GM19351 (cell line): ENCODE results near the gene ENDOU.

Experiments
- ATAC-seq: cut with Tn5 transposase; IDR thresholded peaks from one replicate; pipeline ENCODE4 v1.9.1; 2021; ENCODE audit warnings: mild to moderate bottlenecking, moderate library complexity; ENCODE audit not compliant: unreplicated experiment

ENDOU gene, protein sequence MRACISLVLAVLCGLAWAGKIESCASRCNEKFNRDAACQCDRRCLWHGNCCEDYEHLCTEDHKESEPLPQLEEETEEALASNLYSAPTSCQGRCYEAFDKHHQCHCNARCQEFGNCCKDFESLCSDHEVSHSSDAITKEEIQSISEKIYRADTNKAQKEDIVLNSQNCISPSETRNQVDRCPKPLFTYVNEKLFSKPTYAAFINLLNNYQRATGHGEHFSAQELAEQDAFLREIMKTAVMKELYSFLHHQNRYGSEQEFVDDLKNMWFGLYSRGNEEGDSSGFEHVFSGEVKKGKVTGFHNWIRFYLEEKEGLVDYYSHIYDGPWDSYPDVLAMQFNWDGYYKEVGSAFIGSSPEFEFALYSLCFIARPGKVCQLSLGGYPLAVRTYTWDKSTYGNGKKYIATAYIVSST

DNA sequence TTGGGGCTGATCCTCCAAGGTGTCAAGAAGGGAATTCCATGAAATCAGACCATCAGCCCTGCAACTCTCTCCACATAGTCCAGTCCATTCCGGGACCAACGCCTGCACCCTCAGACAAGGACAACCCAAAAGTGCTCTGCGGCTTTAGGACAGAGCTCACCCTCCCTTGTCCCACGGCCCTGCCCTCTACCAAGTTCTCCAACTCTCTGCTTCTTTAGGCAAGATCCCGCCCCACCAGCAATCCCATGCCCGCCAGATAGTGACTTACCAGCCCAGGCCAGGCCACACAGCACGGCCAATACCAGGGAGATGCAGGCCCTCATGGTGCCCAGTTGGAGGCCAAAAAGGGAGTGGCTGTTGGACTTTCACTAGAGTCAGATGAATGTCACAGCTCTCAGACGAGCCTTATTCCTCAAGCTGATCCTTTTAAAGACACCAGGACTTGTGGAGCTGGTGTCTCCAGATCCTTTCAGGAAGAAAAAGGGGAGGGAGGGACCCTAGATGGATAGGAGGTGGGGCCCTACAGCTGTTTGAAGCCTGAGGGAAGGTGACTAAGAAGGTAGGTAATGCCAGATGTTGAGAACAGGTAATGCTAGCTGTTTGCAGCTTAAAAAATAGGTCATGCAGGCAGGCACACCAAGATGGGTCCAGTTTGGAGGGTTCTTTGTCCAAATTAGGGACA, at the start of gene ENDOU:
TSS of gene ENDOU (minus strand) at position 400 of the 682 bp plus-strand sequence. CDS start at position 323, 77 bp downstream.
- ATAC-seq = no peak

DNA sequence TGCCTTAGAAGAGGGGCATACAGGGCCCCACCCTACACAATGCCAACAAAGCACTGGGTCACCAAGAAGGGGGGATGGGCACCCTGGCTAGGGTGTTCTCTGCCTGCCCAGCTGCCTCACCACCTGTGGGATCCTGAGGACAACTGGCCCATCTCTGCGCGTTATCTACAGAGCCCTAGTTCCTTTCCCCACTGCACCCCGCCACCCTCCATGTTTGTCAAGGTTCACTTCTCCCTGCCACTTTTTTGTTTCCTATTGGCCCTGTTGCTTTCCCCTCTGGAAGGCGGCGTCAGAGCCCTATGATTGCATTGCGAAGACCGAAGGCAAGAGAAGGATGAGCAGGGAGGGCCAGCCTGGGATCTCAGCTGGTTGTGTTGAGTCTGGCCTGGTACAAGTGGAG, 49.4 kb upstream of the ENDOU start:
- no peak for ATAC-seq

DNA sequence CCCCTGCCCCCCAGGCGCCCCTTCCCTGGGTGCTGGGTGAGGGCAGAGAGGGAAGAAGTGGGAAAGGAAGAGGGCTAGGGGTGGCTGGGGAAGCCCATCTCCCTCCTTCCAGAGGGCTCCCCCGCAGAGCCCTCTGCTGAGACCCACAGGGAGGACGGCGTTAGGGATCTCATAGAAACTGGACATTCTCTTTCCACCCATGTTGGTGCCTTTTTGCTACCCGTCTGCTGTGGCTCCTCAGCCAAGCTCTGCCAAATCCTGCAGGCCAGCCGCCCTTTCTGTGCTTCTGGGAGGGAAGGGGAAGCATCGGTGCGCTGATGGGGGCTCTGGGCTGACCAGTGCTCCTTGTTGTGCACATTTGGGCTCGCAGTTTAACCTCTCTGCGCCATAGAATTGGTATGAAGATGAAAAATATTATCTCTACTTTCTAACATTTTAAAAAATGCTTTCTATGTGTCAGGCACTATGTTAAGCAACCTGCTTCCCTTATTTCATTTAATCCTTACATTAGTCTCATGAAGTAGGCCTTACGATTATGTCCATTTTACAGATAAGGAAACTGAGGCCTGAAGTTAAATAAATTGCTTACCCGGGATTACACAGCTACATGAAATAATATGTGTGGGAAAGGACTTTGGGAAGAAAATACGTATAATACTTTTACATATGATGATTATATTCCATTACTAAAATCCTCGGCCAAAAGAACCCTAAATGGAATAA, 48.7 kb upstream of the ENDOU start:
- ATAC-seq = no peak

DNA sequence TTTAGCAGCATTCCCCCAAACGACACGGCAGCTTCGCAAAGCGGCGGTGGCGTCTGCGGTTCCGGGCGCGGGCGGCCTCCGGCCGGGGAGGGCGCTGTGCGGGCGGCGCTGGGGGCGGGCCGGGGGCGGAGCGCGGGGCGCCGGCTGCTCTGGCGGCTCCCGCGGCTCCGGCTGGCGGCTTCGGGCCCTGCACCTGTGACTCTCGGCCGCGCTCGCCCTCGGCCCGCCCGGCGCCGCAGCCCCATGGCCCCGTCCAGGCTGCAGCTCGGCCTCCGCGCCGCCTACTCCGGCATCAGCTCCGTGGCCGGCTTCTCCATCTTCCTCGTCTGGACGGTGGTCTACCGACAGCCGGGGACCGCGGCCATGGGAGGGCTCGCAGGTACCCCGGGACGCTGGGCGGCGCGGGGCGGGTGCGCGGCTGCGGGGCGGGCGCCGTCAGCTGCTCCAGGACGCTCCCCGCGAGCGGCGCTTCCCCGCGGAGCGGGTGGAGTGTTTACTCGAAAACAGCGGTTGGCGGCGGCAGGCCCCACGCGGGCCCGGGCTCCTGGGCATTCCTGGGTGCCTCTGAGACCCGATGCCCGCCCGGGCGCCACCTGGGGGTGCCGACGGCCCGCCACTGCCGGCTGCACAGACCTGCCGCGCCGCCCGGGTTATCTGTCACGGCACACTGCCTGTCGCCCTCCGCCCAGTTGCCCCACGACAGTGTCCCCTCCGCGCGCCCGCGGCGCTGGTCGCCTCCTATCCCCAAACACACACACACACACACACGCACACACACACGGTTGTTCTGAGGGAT, 48.0 kb upstream of the ENDOU start, which contains the start of gene SLC48A1:
TSS of gene SLC48A1 (plus strand) at position 177 of the 796 bp plus-strand sequence. CDS start at position 244, 67 bp downstream.
- peak; percentile 83 for ATAC-seq

DNA sequence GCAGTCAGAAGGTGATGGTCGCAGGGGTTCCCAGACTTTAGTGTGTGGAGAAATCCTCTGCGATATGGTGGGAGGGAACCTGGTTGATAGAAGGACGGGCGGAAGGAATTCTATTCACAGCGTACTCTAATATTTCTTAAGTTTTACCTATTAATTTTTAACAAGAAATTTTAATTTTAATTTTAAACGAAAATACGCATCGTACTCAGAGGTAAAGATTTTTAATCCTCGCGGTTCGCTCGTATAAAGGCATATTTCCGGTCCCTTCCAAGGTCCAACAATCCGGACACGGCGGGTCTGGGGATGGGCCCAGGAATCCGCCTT, 47.4 kb upstream of the ENDOU start:
- ATAC-seq = no peak

DNA sequence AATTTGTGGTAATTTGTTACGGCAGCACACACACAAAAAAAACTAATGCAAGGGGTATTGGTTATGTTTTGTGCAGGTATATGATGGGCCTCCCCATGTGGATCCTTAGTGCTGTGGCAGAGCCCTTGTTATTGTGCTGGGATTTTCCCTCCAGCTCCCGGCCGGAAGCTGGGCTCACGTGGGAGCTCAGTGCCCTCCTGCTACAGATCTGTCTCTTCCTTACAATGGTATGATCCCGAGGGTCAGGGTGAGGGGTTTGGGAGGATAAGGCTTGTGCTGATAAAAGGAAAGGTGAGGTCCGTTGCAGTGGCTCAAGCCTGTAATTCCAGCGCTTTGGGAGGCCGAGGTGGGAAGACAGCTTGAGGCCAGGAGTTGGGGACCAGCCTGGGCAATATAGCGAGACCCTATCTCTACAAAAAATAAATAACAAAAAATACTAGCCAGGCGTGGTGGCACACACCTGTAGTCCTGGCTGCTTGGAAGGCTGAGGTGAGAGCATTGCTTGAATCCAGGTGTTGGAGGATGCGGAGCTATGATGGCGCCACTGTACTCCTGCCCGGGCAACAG, 46.9 kb upstream of the ENDOU start:
- no peak for ATAC-seq

DNA sequence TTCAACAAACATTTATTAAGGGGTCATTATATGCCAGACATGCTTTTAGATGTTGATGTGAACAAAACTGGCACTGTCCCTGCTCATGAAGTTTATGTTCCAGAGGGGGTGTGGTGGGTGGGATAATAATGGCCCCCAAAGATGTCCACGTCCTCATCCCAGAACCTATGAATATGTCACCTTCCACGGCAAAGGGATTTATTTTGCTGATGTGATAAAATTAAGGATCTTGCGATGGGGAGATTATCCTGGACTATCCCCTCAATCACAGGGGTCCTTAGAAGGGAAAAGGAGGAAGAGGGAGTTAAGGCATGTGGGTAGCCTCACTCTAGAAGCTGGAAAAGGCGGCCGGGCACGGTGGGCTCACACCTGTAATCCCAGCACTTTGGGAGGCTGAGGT, 46.0 kb upstream of the ENDOU start:
- ATAC-seq = no peak

DNA sequence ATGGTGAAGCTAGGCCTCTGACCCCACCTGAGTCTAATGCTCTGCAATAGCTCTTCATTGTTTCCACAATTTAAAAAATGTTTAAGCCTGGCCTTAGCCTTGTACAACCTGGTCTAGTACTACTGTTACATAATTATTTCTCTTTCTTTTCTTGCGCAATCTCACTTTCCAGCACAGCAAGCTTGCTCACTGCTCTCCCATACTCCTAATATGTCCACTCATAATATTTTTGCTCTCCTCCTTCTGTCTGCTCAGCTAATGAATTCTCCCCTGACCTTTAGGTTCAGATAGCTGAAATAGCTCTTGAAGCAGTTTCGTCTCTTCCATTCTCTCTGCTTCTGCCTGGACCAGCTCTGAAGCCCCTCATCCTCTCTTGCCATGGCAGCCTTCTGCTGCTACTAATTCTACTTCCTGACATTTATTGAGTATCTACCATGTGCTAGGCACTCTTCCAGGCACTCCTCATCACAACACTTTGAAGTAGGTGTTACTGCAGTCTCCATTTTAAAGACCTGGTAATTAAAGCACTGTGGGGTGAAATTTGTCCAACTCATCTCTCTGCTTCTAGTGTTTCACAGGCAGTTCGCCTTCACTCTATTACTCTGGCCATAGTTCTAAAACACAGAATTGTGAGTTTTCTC, 44.9 kb upstream of the ENDOU start:
- ATAC-seq = no peak

DNA sequence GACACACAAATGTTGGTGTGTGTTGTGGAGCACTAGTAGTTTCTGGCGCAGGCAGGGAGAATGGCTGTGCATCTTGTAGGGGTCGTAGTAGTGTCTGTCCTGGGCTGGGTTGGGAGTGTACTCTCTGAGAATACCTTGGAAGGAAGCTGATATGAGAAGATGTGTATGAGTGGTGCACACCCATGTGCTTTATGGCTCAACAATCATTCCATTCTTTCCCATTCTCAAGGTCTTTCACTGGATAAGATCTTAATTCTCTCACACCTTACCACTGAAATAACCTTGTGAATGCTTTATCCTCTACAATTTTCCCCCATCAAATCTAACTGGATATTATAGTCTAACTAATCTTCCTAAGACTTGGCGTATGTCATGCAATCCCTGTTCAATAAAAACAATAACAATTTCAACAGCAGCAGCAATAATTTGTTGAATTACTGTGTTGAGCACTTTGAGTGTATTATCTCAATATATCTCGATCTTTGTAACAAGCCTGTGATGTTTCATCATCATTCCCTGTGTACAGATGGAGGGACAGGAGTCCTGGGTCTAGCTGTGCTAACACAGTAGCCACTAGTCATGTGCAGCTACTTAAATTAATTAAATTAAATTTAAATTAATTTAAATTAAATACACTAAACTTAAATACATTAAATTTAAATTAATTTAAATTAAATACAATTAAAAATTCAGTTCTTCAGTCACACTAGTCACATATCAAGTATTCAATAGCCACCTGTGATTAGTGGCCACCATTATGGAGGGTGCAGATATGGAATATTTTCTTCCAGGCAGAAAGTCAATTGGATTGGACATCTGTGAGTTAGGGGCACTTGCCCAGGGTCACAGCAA, 44.2 kb upstream of the ENDOU start:
- ATAC-seq = no peak

DNA sequence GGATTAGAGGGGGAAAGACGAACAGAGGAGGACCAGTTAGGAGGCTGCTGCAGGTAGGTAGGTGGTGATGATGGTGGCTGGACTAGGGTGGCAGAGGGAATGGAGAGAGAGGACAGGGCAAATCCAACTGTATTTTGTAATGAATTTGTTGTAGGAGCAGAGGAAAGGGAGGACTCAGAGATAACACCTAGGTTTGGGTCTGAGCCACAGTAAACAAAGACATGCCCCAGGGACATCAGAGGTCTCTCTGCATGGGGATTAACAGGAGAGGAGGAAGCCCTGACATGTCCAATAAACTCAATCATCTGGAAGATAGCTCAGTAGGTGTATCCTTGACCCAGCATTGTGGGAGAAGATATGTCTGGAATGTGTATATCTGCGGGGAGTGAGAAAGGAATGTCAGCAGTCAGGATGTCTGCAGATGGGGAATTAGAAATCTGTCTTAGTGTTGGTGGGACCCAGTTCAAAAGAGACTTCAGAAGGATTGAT, 43.1 kb upstream of the ENDOU start:
- ATAC-seq = no peak

DNA sequence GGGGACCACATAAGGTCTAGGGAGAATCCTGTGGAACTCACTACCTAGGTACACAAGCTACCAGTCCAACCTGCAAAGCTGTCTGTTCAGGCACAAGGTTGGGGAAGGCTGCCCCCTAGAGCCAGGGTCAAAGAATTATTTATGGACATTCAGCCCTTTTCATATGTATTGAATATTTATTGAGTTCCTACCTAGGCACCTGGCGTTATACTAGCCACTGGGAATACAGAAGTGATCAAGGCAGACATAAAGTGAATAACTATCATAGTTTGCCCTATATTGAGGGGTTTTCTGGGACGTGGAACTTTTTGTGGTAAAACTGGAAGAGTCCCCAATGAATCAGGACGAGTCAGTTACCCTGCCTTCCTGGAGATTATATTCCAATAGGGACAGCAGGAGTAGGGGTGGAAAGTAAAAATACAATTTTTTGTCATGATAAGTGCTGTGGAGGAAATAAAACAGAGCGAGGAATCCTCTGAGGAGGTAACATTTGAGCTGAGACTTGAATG, 42.0 kb upstream of the ENDOU start:
- peak; percentile 71 for ATAC-seq

DNA sequence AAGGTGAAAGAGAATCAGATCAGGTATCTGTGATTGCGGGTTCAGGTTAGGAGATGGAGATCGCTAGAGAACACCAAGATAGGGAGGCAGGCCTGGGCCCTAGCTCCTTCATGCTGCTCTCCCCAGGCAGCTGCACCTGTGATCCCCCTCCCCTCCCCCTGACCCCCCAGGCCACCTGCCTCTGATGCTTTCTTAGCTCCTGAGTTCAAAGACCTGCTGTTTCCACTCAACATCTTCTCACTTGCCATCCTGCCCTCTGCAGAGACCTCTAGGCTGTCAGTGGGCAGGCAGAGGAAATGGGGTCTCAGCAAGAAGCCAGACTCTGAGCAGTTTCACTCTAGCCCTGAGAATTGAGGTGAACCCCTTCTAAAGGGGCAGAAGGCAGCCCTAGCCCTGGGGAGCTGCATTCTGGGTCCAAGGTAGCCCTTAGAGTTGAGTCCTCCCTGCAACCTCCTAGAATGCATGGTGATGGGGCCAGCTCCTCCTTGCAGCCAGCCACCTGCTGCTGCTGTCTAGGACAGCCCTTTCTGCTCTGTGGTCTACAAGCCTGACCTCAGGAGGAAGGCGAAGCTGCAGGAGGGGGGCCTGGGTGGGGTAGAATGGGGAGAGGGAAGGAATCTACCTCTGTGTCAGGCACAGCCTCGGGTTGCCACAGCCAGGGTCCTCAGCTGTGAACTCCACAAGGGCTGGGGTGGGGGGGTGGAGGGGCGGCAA, 41.4 kb upstream of the ENDOU start:
- no peak for ATAC-seq

DNA sequence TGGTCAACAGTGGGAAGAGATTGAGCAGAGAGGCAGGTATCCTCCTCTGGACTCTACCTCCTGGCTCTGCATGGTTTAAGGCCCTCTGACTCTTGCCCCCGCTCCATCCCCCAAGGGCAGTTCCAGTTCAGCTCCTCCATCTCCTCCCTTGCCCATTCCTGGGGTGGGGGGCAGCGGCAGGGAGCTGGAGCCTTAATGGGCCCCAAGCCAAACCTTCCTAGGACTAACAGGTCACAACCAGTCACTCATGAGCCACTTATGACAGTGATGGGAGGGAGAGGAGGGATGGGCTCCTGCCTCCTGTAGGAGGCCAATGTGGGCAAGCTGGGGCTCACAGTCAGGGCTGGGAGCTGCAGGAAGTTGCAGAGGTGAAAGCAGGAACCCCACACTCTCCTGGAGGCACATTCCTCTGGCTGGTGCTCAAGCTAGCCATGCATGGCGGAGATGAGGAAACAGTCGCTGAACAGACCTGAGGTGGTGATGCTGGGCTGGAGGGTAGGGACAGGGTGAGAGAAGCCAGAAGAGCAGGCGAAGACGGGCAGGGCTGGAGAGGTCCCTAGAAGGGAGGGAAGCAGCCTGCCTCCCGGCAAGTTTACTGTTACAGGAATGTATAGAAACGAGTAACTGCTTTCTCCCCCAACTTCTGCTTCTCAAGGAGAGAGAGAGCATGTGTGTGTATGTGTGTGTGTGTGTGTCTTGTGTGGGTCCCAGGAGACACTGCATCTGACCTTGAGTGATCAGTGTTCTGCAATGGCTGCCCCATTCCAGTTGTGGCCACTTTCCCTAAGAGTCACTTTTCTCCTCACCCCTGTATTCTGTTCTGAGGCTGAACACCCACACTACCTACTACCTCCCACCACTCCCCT, 38.4 kb upstream of the ENDOU start:
- no peak for ATAC-seq

DNA sequence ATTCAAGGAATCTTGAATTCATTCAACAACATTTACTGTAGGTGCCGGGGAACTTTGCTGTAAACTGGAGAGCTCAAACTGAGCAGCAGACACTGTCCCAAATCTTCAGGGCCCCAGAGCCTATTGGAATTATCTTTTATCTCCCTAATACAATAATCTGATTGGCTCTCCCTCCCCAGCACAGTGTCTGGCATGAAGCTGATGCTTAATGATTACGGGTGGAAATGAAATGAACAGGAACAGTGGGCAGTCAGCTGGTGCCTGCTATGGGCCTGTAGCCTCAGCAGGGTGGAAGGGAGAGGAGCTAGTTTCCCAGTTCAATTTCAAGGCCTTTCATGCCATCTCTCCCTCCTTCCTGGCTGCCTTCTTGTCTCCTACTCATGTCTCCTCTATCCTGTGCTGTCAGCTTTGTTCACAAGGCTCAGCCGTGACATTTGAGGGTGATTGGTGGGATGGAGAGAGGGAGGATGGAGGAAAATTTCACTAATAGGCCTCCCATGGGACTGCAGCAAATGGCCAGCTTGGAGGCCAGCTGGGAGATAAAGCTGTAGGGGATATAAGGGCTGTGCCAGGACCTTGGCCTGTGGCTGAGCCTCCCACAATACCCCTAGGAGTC, 37.7 kb upstream of the ENDOU start:
- ATAC-seq = no peak

DNA sequence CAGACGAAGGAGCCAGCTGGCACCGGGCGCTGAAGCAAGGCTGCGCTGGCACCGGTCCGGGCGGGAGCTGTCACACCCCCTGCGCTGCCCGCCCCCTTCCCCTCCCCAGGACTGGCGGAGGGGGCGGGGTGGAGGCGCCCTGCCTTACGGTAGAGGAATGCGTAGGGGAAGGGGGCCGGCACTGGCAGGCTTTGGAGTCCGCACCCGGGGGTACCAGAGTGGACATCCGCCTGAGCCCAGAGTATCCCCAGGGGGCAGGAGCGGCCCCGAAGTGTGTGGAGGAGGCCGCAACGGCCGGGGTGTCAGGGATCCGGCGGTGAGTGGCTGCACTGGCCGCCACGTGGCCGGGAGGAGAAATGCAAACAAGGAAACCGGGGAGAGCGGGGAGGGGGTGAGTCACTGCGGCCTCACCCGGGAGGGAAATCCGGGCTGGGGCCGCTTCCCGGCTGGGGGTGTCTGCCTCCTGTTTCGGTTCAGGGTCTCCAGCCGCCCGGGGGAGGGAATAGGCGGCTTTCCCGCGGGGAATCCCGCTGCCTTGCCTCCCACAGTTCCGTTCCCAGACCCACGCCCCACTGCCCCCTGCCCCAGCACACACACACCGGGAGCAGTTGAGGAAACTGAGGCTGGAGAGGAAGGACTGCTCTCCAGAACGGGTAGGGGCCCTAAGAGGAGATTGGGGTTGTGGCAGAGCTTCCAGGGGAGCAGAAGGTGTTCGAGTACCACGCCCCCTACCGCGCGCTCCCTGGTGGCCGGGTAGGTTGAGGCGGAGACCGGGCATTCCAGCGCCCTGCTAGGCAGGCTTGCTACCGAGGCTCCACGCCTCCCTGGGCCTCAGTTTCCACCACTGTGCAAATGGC, 33.8 kb upstream of the ENDOU start, which contains the start of gene RAPGEF3:
TSS of gene RAPGEF3 (minus strand) at position 47 of the 857 bp plus-strand sequence. CDS start 324 bp downstream, outside the sequence.
- ATAC-seq = peak; percentile 43

DNA sequence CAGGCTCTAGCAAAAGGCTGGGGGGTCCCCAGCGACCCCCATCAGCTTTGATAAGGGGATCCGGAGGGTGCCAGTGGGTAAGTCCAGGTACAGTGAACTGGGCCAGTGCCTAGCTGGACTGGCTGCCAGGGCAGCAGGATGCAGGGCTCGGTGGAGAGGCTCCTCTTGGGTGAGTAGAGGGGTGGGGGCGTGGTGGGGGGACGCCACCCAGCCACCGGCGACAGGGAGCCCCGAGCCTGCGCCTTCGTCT, 33.2 kb upstream of the ENDOU start:
- no peak for ATAC-seq
